ENCODE results near the gene CREB3L2.

The CREB3L2 gene

GRCh38 chr7:137950263-137950621 is 51.6 kb downstream of the CREB3L2 start:
- TF ChIP-seq Cebpa-rat (IDR thresholded peaks at IDR 0.05): no peak
- Histone ChIP-seq H3K27ac (no peak overlapping the region), H3K9ac (no peak overlapping the region), H3K9me3 (no peaks in the 10 kb centered on the region), H3K4me2 (no peak overlapping the region), H4K20me1 (0 out of 2 replicates have a peak, but pooled peaks cover 7% of the 10 kb centered on the region), H3K4me3 (no peak overlapping the region), H3K36me3 (no peaks in the 10 kb centered on the region), H3K4me1 (peaks cover 8% of the 10 kb centered on the region; the same call in 1 of the 2 replicates), H3K27me3 (no peaks in the 10 kb centered on the region)

DNA sequence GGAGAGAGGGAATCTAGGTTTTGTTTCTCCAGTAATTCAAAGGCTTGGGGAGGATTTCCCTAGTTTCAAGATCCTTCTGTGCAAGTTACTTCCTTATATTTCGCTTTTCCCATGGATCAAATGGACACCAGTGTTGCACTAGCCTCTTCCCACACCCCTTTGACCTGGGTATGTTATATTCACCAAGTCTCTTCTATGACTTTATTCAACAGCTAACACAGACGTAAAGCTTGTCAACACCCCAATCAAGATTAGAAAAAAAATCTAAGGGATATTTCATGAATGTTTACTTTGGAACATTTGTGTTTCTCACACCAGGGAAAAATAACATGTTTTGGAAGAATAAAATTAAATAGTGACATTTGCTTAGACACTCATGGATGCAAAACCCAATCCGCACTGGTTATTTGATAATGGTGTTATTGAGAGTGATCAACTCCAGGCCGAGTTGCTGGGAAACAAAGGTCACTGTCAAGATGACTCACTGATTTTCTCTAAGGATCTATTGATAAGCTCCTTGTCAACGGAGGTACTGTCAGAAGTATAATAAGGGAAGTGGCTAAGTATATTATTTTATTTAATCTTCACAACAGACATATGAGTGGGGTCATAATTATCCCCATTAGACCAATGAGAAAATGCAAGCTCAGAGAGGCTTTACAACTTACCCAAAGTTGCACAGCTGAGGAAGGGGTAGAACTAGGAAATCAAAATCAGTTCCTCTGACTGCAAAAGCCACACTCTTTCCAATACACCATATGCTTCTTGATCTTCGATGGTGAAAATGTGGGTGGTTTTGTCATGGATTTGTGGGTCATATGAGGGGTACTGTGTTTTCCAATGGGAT is 52.2 kb downstream of the CREB3L2 start:
- no peak overlapping the region for H3K4me2 ChIP-seq
- TF ChIP-seq Cebpa-rat (IDR thresholded peaks at IDR 0.05): no peak
- no peak overlapping the region for H3K9ac ChIP-seq
- H3K36me3 ChIP-seq: no peaks in the 10 kb centered on the region
- no peak overlapping the region for H3K27ac ChIP-seq
- no peaks in the 10 kb centered on the region for H3K27me3 ChIP-seq
- H3K4me3 ChIP-seq: no peak overlapping the region
- H3K9me3 ChIP-seq: no peaks in the 10 kb centered on the region
- 0 out of 2 replicates have a peak, but pooled peaks cover 7% of the 10 kb centered on the region for H4K20me1 ChIP-seq
- peaks cover 6% of the 10 kb centered on the region; the same call in 1 of the 2 replicates for H3K4me1 ChIP-seq

GRCh38 chr7:137948845-137949330 is 53.0 kb downstream of the CREB3L2 start:
- Histone ChIP-seq H3K27me3 (no peaks in the 10 kb centered on the region), H3K4me1 (no peaks in the 10 kb centered on the region), H3K9ac (no peak overlapping the region), H3K4me2 (no peak overlapping the region), H4K20me1 (0 out of 2 replicates have a peak, but pooled peaks cover 7% of the 10 kb centered on the region), H3K9me3 (no peaks in the 10 kb centered on the region), H3K4me3 (no peak overlapping the region), H3K27ac (no peak overlapping the region), H3K36me3 (no peaks in the 10 kb centered on the region)
- no peak for TF ChIP-seq Cebpa-rat (IDR thresholded peaks at IDR 0.05)

DNA sequence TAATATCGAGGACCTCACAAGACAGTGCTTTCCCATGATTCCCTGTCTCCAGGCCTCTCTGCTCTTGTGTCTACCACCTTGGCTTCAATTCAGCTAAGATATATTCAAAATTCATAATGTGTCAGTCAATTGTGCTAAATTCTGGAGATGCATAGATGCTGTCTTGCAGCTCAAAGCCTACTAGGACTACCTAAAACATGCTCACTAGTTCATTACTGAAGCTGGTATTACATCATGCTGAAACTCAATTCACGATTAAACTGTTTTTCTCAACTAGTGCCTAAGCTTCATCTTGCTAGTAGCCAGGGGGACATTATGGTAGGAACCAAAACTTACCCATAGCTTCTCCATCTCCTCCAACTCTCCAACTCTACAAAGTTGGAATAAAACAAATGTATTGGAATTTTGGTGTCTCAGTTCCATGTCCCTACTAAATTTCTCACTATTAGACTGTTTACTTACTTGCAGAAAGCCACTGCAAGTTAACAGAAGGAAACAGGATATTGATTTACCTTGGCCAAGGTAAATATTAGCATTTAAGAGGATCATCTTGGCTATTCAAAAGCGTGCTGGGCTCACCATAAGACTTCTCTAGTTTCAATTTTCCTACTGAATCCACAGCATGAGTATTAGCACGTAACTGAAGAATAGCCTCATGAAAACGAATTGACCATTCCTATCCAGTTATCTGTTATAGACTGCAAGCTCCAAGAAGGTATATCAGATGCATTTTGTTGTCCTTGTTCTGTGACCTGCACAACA is 53.6 kb downstream of the CREB3L2 start:
- no peaks in the 10 kb centered on the region for H3K36me3 ChIP-seq
- no peak overlapping the region for H3K9ac ChIP-seq
- no peaks in the 10 kb centered on the region for H3K27me3 ChIP-seq
- no peak for TF ChIP-seq Cebpa-rat (IDR thresholded peaks at IDR 0.05)
- H3K4me3 ChIP-seq: no peak overlapping the region
- no peak overlapping the region for H3K27ac ChIP-seq
- H4K20me1 ChIP-seq: 0 out of 2 replicates have a peak, but pooled peaks cover 7% of the 10 kb centered on the region
- no peaks in the 10 kb centered on the region for H3K9me3 ChIP-seq
- H3K4me2 ChIP-seq: no peak overlapping the region
- H3K4me1 ChIP-seq: no peaks in the 10 kb centered on the region

GRCh38 chr7:137947046-137947445 is 54.8 kb downstream of the CREB3L2 start:
- no peak for TF ChIP-seq Cebpa-rat (IDR thresholded peaks at IDR 0.05)
- no peaks in the 10 kb centered on the region for H3K9me3 ChIP-seq
- H3K4me2 ChIP-seq: no peak overlapping the region
- H3K27ac ChIP-seq: no peak overlapping the region
- no peaks in the 10 kb centered on the region for H3K4me1 ChIP-seq
- H3K9ac ChIP-seq: no peak overlapping the region
- 0 out of 2 replicates have a peak, but pooled peaks cover 7% of the 10 kb centered on the region for H4K20me1 ChIP-seq
- H3K4me3 ChIP-seq: no peak overlapping the region
- H3K36me3 ChIP-seq: no peaks in the 10 kb centered on the region
- H3K27me3 ChIP-seq: no peaks in the 10 kb centered on the region

DNA sequence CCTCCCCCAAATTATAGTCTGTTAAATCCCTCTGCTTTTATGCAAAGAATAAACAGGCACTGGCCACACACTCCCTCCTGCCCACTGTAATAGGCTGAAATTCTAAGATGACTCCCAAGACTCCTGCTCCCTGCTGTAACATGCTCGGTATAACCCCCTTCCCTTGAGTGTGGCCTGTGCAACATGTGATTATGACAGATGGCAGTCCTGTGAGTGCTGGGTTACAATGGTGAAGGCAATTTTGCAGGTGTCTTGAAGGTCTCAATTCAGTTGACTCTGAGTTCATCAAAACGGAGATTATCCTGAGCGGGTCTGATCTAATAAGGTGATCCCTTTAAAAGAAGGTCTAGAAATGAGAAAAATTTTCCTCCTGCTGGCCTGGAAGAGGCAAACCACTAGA is 55.9 kb downstream of the CREB3L2 start:
- no peak overlapping the region for H3K27ac ChIP-seq
- H3K36me3 ChIP-seq: no peaks in the 10 kb centered on the region
- H3K4me1 ChIP-seq: no peaks in the 10 kb centered on the region
- 0 out of 2 replicates have a peak, but pooled peaks cover 7% of the 10 kb centered on the region for H4K20me1 ChIP-seq
- no peaks in the 10 kb centered on the region for H3K9me3 ChIP-seq
- H3K9ac ChIP-seq: no peak overlapping the region
- no peak for TF ChIP-seq Cebpa-rat (IDR thresholded peaks at IDR 0.05)
- H3K4me3 ChIP-seq: no peak overlapping the region
- no peak overlapping the region for H3K4me2 ChIP-seq
- H3K27me3 ChIP-seq: no peaks in the 10 kb centered on the region

DNA sequence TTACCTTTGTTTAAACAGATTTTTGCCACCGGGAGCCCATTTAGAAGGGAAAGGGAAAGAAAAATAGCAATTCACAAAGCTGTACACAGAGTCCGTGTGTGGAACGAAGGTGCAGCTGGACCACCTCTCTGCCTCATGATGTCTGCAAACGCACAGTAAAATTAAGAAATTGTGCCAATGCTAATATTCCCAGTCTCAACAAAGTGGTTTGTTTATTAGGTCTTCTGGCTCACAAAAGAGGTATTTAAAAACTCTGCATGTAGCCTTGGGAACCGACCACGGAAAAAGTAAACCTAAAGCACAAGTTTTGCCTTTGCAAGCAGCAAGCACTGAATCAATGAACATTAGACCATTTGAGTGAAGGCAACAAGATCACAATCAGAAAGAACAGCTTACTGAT is 57.7 kb downstream of the CREB3L2 start:
- no peak overlapping the region for H3K9ac ChIP-seq
- no peak overlapping the region for H3K4me3 ChIP-seq
- no peaks in the 10 kb centered on the region for H3K4me1 ChIP-seq
- no peaks in the 10 kb centered on the region for H3K9me3 ChIP-seq
- H4K20me1 ChIP-seq: no peaks in the 10 kb centered on the region
- no peaks in the 10 kb centered on the region for H3K27me3 ChIP-seq
- H3K4me2 ChIP-seq: no peak overlapping the region
- TF ChIP-seq Cebpa-rat (IDR thresholded peaks at IDR 0.05): no peak
- no peak overlapping the region for H3K27ac ChIP-seq
- no peaks in the 10 kb centered on the region for H3K36me3 ChIP-seq

DNA sequence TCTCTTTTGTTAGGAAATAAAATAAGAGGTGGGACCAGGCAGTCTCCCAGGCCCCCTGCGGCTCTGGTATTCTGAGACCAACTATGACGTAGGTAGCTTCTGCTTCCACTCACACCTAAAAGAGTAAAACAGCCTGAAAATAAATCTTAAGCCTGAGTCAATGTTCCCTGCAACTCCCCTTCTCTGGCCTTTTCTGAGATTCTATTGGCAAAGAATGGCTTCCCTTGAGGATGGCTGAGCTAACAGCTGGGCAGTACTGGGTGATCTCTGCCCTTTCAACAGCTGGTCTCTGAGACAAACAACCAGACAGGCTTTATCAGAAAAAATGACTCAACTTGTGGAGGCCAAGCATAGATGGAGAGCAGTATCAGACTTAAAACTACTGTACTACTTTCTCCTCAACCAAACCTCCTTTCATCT is 58.7 kb downstream of the CREB3L2 start:
- H3K4me3 ChIP-seq: no peak overlapping the region
- TF ChIP-seq Cebpa-rat (IDR thresholded peaks at IDR 0.05): no peak

GRCh38 chr7:137942484-137943115 is 59.3 kb downstream of the CREB3L2 start:
- Histone ChIP-seq H4K20me1 (no peaks in the 10 kb centered on the region), H3K4me3 (no peak overlapping the region), H3K4me1 (no peaks in the 10 kb centered on the region), H3K27ac (no peak overlapping the region), H3K9ac (no peak overlapping the region), H3K36me3 (no peaks in the 10 kb centered on the region), H3K27me3 (no peaks in the 10 kb centered on the region), H3K9me3 (no peaks in the 10 kb centered on the region), H3K4me2 (no peak overlapping the region)
- no peak for TF ChIP-seq Cebpa-rat (IDR thresholded peaks at IDR 0.05)

More for the DNA sequence above, 58.7 kb downstream of the CREB3L2 start:
- Histone ChIP-seq H3K27ac (no peak overlapping the region), H3K9ac (no peak overlapping the region), H3K9me3 (no peaks in the 10 kb centered on the region), H3K36me3 (no peaks in the 10 kb centered on the region), H3K4me2 (no peak overlapping the region), H3K4me1 (no peaks in the 10 kb centered on the region), H3K27me3 (no peaks in the 10 kb centered on the region), H4K20me1 (no peaks in the 10 kb centered on the region)
